ENCODE measurements around the gene PWWP2B. TPM values are rescaled to one million over a fixed set of nuclear protein-coding genes. Genes with fewer than 3 reads are reported as not detected.

PWWP2B gene
- polyA plus RNA-seq, 1 donor: 23.7 TPM

GRCh38 chr10:132466520-132467463, 69.8 kb downstream of the PWWP2B start:
- no peaks in the 10 kb centered on the region for H3K36me3 ChIP-seq (ENCODE audit: control insufficient read depth, insufficient read depth, low read length)
- DNase-seq: no peak
- H3K4me3 ChIP-seq (ENCODE audit: low read length): no peak overlapping the region
- H3K27ac ChIP-seq (ENCODE audit: low read length): peak overlapping the region; percentile 57
- WGBS (ENCODE audit: insufficient coverage, low lambda C conversion rate): no CpG with 5 or more reads among the region's 29 CpGs
- no peaks in the 10 kb centered on the region for H3K9me3 ChIP-seq (ENCODE audit: control insufficient read depth, low read depth, low read length)
- peaks cover 50% of the 10 kb centered on the region for H3K4me1 ChIP-seq (ENCODE audit: control insufficient read depth, insufficient read depth, low read length)
- H3K27me3 ChIP-seq (ENCODE audit: control insufficient read depth, insufficient read depth, low read length): no peaks in the 10 kb centered on the region

Other genes with a start within 250 kb of the PWWP2B start
- gene DPYSL4, start 210.3 kb upstream of the PWWP2B start, polyA plus RNA-seq: 4.6 TPM
- gene STK32C, start 89.2 kb upstream of the PWWP2B start, polyA plus RNA-seq: 16.2 TPM
- gene LRRC27, start 65.0 kb upstream of the PWWP2B start, polyA plus RNA-seq: 20.7 TPM
- gene INPP5A, start 140.6 kb downstream of the PWWP2B start, polyA plus RNA-seq: 25.3 TPM

Measured in large intestine (tissue), 3 donors.